Panc1 (cell line): ENCODE measurements around the gene KDM7A. TPM values are rescaled to one million over a fixed set of nuclear protein-coding genes. Genes with fewer than 3 reads are reported as not detected.

Experiments used
- ATAC-seq: fragments of 200-7000 bp; cut with Tn5 transposase; 2 replicates; pipeline ENCODE4 v1.9.1; 2020; ENCODE audit warnings: mild to moderate bottlenecking, moderate library complexity
- BruUV-seq: library from RNA; stranded (reverse); fragments of 400-500 nt; replicated peaks from 2 replicates; lab custom pipeline; 2021; lab: Mats Ljungman, UMichigan
- CTCF ChIA-PET: fragments of 300-600 bp; sonication (Branson Sonifier 250); formaldehyde crosslinking; loops from one replicate; lab custom pipeline; 2022; ENCODE audit warnings: antibody characterized with exemption; lab: Charles Lee
- POLR2A ChIA-PET: fragments of 300-600 bp; sonication (Branson Sonifier 250); formaldehyde crosslinking; loops from one replicate; lab custom pipeline; 2022; ENCODE audit warnings: antibody characterized with exemption; lab: Charles Lee
- DNase-seq: peaks from one replicate; pipeline ENCODE4 v3.0.0-alpha.2; 2010; ENCODE audit warnings: low read depth, low spot score
- H3K27ac ChIP-seq: 2 replicates; pipeline ENCODE4 v1.5.1; 2011; ENCODE audit warnings: mild to moderate bottlenecking, low read length, inconsistent platforms
- H3K27me3 ChIP-seq: fragments of 200-500 bp; sonication (Bioruptor generic); 2 replicates; pipeline ENCODE4 v1.6.0; 2014; ENCODE audit warnings: low read length, inconsistent platforms; ENCODE audit not compliant: control insufficient read depth, insufficient read depth
- H3K36me3 ChIP-seq: fragments of 200-500 bp; sonication (Bioruptor generic); 2 replicates; pipeline ENCODE4 v1.5.1; 2014; ENCODE audit warnings: inconsistent platforms, mild to moderate bottlenecking, low read length, moderate library complexity; ENCODE audit not compliant: control insufficient read depth, insufficient read depth
- H3K4me1 ChIP-seq: 2 replicates; pipeline ENCODE4 v1.5.1; 2011; ENCODE audit warnings: inconsistent platforms, mild to moderate bottlenecking, low read length, moderate library complexity; ENCODE audit not compliant: control insufficient read depth, insufficient read depth
- H3K4me3 ChIP-seq, 2 experiments: 2 replicates each; pipeline ENCODE4 v1.5.1; 2011 to 2012; ENCODE audit warnings: low read depth in 2 of 2, low read length in 2 of 2, mild to moderate bottlenecking in 2 of 2, inconsistent platforms in 1 of 2, moderate library complexity in 1 of 2
- H3K9me3 ChIP-seq: fragments of 200-500 bp; sonication (Bioruptor generic); 2 replicates; pipeline ENCODE4 v1.5.1; 2014; ENCODE audit warnings: low read depth, mild to moderate bottlenecking, inconsistent platforms, low read length, moderate library complexity; ENCODE audit not compliant: control insufficient read depth, insufficient read depth
- POLR2AphosphoS5 ChIP-seq: IDR thresholded peaks from 2 replicates; pipeline ENCODE4 v1.6.1; 2012; ENCODE audit warnings: mild to moderate bottlenecking, low read depth, low read length, moderate library complexity
- SIN3A ChIP-seq: IDR thresholded peaks from 2 replicates; pipeline ENCODE4 v1.6.1; 2012; ENCODE audit warnings: low read depth, mild to moderate bottlenecking, low read length, moderate library complexity, borderline replicate concordance; ENCODE audit not compliant: insufficient read depth
- TCF7L2 ChIP-seq: IDR thresholded peaks from 2 replicates; pipeline ENCODE4 v1.6.1; 2011; ENCODE audit warnings: mild to moderate bottlenecking, low read depth, low read length, inconsistent platforms
- in situ Hi-C: cut with HindIII; loops from 2 replicates; pipeline ENCODE4 v1.10.0; 2016; ENCODE audit warnings: low sequenced_read_pairs, low pct_unique_long_range_greater_than_20kb
- intact Hi-C: fragments of 100-400 bp; cut with micrococcal nuclease; formaldehyde crosslinking; loops from one replicate; pipeline ENCODE4 v1.10.0; 2022; ENCODE audit not compliant: unreplicated experiment
- total RNA-seq: library from RNA; stranded (reverse); gene quantifications from one replicate; pipeline ENCODE4 v1.2.1, GENCODE V29; 2021; ENCODE audit not compliant: unreplicated experiment
- TF ChIP-seq, protein P1 (sequence below): fragments of 450-650 bp; IDR thresholded peaks from 2 replicates; pipeline ENCODE4 v1.5.1; 2017; ENCODE audit warnings: mild to moderate bottlenecking
- TF ChIP-seq, protein P2 (sequence below), 2 experiments: IDR thresholded peaks; 2 replicates each; pipeline ENCODE4 v1.6.1; 2011 to 2012; ENCODE audit warnings: low read depth in 2 of 2, control low read depth in 1 of 2, low read length in 1 of 2, mild to moderate bottlenecking in 1 of 2, moderate library complexity in 1 of 2; ENCODE audit not compliant: insufficient read depth in 1 of 2

The KDM7A gene
- total RNA-seq, 1 experiment from 2014 or later = 3.6 TPM

DNA sequence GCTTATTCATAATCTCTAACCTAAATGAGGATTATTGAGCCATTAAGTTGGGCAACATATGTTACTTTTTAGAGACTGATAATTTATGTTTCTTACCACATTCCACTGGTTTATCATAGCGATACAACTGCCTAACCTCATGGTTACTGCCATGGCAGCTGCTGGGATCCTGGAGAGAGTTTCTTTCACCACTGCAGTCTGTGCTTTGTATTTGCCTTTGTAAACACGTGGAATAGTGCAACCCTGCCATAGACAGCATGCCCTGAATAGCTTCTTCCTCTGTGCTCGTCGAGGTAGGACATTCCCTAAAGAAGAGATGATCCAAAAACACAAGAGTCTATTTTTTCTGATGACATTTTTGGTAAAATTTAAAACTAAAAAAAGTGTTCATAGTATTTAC lies 80.3 kb downstream of the KDM7A start:
- no TSS peak for BruUV-seq
- ChIA-PET POLR2A (no interaction called here), CTCF (no interaction called here)
- in situ Hi-C loops = no loop called here
- H3K36me3 ChIP-seq = peaks cover 4% of the 10 kb centered on the region; the same call in 1 of the 2 replicates
- H3K4me1 ChIP-seq = no peaks in the 10 kb centered on the region
- TF ChIP-seq, protein P1, sequence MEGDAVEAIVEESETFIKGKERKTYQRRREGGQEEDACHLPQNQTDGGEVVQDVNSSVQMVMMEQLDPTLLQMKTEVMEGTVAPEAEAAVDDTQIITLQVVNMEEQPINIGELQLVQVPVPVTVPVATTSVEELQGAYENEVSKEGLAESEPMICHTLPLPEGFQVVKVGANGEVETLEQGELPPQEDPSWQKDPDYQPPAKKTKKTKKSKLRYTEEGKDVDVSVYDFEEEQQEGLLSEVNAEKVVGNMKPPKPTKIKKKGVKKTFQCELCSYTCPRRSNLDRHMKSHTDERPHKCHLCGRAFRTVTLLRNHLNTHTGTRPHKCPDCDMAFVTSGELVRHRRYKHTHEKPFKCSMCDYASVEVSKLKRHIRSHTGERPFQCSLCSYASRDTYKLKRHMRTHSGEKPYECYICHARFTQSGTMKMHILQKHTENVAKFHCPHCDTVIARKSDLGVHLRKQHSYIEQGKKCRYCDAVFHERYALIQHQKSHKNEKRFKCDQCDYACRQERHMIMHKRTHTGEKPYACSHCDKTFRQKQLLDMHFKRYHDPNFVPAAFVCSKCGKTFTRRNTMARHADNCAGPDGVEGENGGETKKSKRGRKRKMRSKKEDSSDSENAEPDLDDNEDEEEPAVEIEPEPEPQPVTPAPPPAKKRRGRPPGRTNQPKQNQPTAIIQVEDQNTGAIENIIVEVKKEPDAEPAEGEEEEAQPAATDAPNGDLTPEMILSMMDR = no peak
- TF ChIP-seq TCF7L2 = no peak
- TF ChIP-seq, protein P2, sequence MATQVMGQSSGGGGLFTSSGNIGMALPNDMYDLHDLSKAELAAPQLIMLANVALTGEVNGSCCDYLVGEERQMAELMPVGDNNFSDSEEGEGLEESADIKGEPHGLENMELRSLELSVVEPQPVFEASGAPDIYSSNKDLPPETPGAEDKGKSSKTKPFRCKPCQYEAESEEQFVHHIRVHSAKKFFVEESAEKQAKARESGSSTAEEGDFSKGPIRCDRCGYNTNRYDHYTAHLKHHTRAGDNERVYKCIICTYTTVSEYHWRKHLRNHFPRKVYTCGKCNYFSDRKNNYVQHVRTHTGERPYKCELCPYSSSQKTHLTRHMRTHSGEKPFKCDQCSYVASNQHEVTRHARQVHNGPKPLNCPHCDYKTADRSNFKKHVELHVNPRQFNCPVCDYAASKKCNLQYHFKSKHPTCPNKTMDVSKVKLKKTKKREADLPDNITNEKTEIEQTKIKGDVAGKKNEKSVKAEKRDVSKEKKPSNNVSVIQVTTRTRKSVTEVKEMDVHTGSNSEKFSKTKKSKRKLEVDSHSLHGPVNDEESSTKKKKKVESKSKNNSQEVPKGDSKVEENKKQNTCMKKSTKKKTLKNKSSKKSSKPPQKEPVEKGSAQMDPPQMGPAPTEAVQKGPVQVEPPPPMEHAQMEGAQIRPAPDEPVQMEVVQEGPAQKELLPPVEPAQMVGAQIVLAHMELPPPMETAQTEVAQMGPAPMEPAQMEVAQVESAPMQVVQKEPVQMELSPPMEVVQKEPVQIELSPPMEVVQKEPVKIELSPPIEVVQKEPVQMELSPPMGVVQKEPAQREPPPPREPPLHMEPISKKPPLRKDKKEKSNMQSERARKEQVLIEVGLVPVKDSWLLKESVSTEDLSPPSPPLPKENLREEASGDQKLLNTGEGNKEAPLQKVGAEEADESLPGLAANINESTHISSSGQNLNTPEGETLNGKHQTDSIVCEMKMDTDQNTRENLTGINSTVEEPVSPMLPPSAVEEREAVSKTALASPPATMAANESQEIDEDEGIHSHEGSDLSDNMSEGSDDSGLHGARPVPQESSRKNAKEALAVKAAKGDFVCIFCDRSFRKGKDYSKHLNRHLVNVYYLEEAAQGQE (IDR thresholded peaks at IDR 0.05; ENCODE audit: insufficient read depth in 1 of 2, low read depth in 2 of 2, low read length in 1 of 2) = no peak
- no peak for TF ChIP-seq SIN3A
- no peak for TF ChIP-seq POLR2AphosphoS5
- H3K9me3 ChIP-seq = no peaks in the 10 kb centered on the region
- no peak overlapping the region for H3K27ac ChIP-seq
- intact Hi-C loops = no loop called here
- H3K27me3 ChIP-seq = no peaks in the 10 kb centered on the region
- DNase-seq (no peak), ATAC-seq (no peak)
- no peak overlapping the region for H3K4me3 ChIP-seq

DNA sequence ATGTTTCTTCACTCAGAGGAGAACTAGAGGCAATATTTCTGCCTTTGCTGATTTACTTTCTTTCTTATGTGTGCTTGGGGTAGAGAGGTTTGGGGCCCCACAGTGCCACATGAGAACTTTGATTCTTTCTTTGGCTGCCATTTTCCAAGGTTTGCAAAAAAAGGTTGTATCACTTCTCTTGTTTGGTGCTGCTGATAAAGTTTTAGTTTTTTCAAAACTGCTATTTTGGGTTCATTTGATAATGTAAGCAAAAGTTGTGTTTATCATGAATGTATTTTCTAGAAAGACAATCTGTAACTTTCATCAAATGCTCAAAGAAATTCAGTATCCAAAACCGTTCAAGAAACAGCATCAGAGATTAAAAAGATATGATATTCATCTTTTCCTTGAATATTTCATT lies 83.4 kb downstream of the KDM7A start:
- TF ChIP-seq, protein P1 = no peak
- no peak for TF ChIP-seq TCF7L2
- no peak for TF ChIP-seq POLR2AphosphoS5
- TF ChIP-seq, protein P2 (IDR thresholded peaks at IDR 0.05; ENCODE audit: insufficient read depth in 1 of 2, low read depth in 2 of 2, low read length in 1 of 2) = no peak
- no peak for TF ChIP-seq SIN3A
- Histone ChIP-seq H3K9me3 (no peaks in the 10 kb centered on the region), H3K36me3 (peaks cover 4% of the 10 kb centered on the region; the same call in 1 of the 2 replicates), H3K27ac (no peak overlapping the region), H3K4me1 (no peaks in the 10 kb centered on the region), H3K27me3 (no peaks in the 10 kb centered on the region), H3K4me3 (no peak overlapping the region)
- intact Hi-C loops = no loop called here
- DNase-seq (no peak), ATAC-seq (no peak)
- ChIA-PET POLR2A (no interaction called here), CTCF (no interaction called here)
- no TSS peak for BruUV-seq
- in situ Hi-C loops = no loop called here
